BJ (cell line): ENCODE results near the gene KLHDC1. TPM values are rescaled to one million over a fixed set of nuclear protein-coding genes. Genes with fewer than 3 reads are reported as not detected.
"Not testable (repeated sequence)": the region's sequence is repeated elsewhere in the genome, so short reads cannot be mapped to it uniquely, and the experiment has no call there.

ENCODE experiments used
- CTCF ChIA-PET: fragments of 350-600 bp; formaldehyde crosslinking; extraction: SDS; loops from one replicate; lab custom pipeline; 2021; ENCODE audit warnings: antibody characterized with exemption, inconsistent platforms; lab: Yijun Ruan, JAX
- POLR2A ChIA-PET: fragments of 300-600 bp; sonication (Branson Sonifier 250); formaldehyde crosslinking; extraction: SDS; loops from one replicate; lab custom pipeline; 2021; ENCODE audit warnings: antibody characterized with exemption; lab: Charles Lee
- DNase-seq: peaks from one replicate; pipeline ENCODE4 v3.0.0-alpha.2; 2011; ENCODE audit warnings: low read depth
- H3K27me3 ChIP-seq: 2 replicates; pipeline ENCODE4 v1.6.0; 2011; ENCODE audit warnings: low read length; ENCODE audit not compliant: control insufficient read depth, insufficient read depth
- H3K36me3 ChIP-seq: 2 replicates; pipeline ENCODE4 v1.5.1; 2011; ENCODE audit warnings: low read length; ENCODE audit not compliant: control insufficient read depth, insufficient read depth
- H3K4me3 ChIP-seq: 2 replicates; pipeline ENCODE4 v1.5.1; 2011; ENCODE audit warnings: low read depth, mild to moderate bottlenecking, control low read depth, low read length
- CTCF ChIP-seq: IDR thresholded peaks from 2 replicates; pipeline ENCODE4 v1.5.1; 2011; ENCODE audit warnings: low read depth, mild to moderate bottlenecking, control low read depth, inconsistent platforms, low read length, moderate library complexity; ENCODE audit not compliant: insufficient read depth
- polyA plus RNA-seq: library from polyadenylated mRNA; depleted of rRNA; stranded (reverse); fragments of >200 nt; gene quantifications from 2 replicates; pipeline ENCODE4 v1.2.3, GENCODE V29; 2011

KLHDC1 gene
- polyA plus RNA-seq, 1 experiment = 0.25 TPM

GRCh38 chr14:49770212-49770817 is 77.4 kb downstream of the KLHDC1 start:
- TF ChIP-seq CTCF = no peak
- no peaks in the 10 kb centered on the region for H3K27me3 ChIP-seq
- ChIA-PET POLR2A (interaction anchor here (0.6 to 1.1 kb wide), 3 partner anchors 82 to 150 kb away, joined by 3 to 6 read pairs (median 3); partner anchors contain the start of genes MGAT2, NEMF and RPL36AL), CTCF (interaction anchor here (1.1 kb wide), 1 partner anchor 82 kb away, joined by 3 read pairs; the partner anchor contains the start of gene NEMF)
- DNase-seq = no peak
- 0 out of 2 replicates have a peak, but pooled peaks cover 1% of the 10 kb centered on the region for H3K36me3 ChIP-seq
- peak overlapping the region; percentile 9; the same call in 1 of the 2 replicates for H3K4me3 ChIP-seq

- POLR2A ChIA-PET = not testable (repeated sequence)
Observed at GRCh38 chr14:49771691-49772090, 78.8 kb downstream of the KLHDC1 start.

GRCh38 chr14:49774106-49774505 is 81.2 kb downstream of the KLHDC1 start:
- POLR2A ChIA-PET = no interaction called here
- DNase-seq = no peak

More at GRCh38 chr14:49771691-49772090, 78.8 kb downstream of the KLHDC1 start:
- not testable (repeated sequence) for H3K27me3 ChIP-seq, H3K4me3 ChIP-seq, DNase-seq, H3K36me3 ChIP-seq
- CTCF ChIA-PET = interaction anchor here (0.7 to 1.1 kb wide), 2 partner anchors 9 to 48 kb away, joined by 3 read pairs; no protein-coding TSS in a partner anchor

GRCh38 chr14:49778421-49778820 is 85.5 kb downstream of the KLHDC1 start:
- H3K4me3 ChIP-seq = no peak overlapping the region
- no peaks in the 10 kb centered on the region for H3K27me3 ChIP-seq
- DNase-seq = no peak
- ChIA-PET CTCF (no interaction called here), POLR2A (no interaction called here)
- H3K36me3 ChIP-seq = peaks cover 17% of the 10 kb centered on the region
- no peak for TF ChIP-seq CTCF

More at GRCh38 chr14:49774106-49774505, 81.2 kb downstream of the KLHDC1 start:
- H3K4me3 ChIP-seq = no peak overlapping the region
- TF ChIP-seq CTCF = no peak
- no peaks in the 10 kb centered on the region for H3K27me3 ChIP-seq
- H3K36me3 ChIP-seq = peaks cover 5% of the 10 kb centered on the region; the same call in 1 of the 2 replicates
- CTCF ChIA-PET = interaction anchor here (1.2 kb wide), 1 partner anchor 78 kb away, joined by 3 read pairs; the partner anchor contains the start of gene NEMF

GRCh38 chr14:49781040-49781439 is 88.1 kb downstream of the KLHDC1 start:
- H3K36me3 ChIP-seq = peaks cover 19% of the 10 kb centered on the region
- POLR2A ChIA-PET = interaction anchor here (0.6 to 0.7 kb wide), 2 partner anchors 38 to 66 kb away, joined by 3 to 24 read pairs; no protein-coding TSS in a partner anchor
- not testable (repeated sequence) for DNase-seq, H3K27me3 ChIP-seq, H3K4me3 ChIP-seq
- CTCF ChIA-PET = interaction anchor here (0.7 to 1.4 kb wide), 5 partner anchors 9 to 147 kb away, joined by 3 read pairs; partner anchors contain the start of gene KLHDC2

- no peak for TF ChIP-seq CTCF
- POLR2A ChIA-PET = no interaction called here
- CTCF ChIA-PET = interaction anchor here (1.5 kb wide), 2 partner anchors 16 to 163 kb away, joined by 3 to 5 read pairs; partner anchors contain the start of genes KLHDC2, MGAT2 and RPL36AL
- H3K36me3 ChIP-seq = peaks cover 20% of the 10 kb centered on the region
- no peak for DNase-seq
- H3K27me3 ChIP-seq = no peaks in the 10 kb centered on the region
- no peak overlapping the region for H3K4me3 ChIP-seq
Observed at GRCh38 chr14:49783394-49784014, 90.6 kb downstream of the KLHDC1 start.
